OCI-LY3 (cell line): ENCODE results near the gene TBX5.

Source experiments
- H2AFZ ChIP-seq: fragments of 200-600, 300-600 bp; shearing (Covaris generic); 2 replicates; pipeline ENCODE4 v1.6.0; 2014; ENCODE audit warnings: antibody characterized with exemption, low read depth, low read length
- H3K27ac ChIP-seq: fragments of 200-600, 300-600 bp; sonication (generic); 2 replicates; pipeline ENCODE4 v1.5.1; 2014; ENCODE audit warnings: mild to moderate bottlenecking, low read length, moderate library complexity, mixed read lengths
- H3K27me3 ChIP-seq: fragments of 200-600, 300-600 bp; sonication (generic); 2 replicates; pipeline ENCODE4 v1.6.1; 2014; ENCODE audit warnings: low read depth, low read length, mixed read lengths
- H3K36me3 ChIP-seq: fragments of 200-600, 300-600 bp; sonication (generic); replicated peaks from 2 replicates; pipeline ENCODE3; 2014; ENCODE audit warnings: low read depth, low read length, mixed read lengths
- H3K4me1 ChIP-seq: fragments of 300-600, 200-600 bp; sonication (generic); 2 replicates; pipeline ENCODE4 v1.6.1; 2014; ENCODE audit warnings: low read length, mixed read lengths
- H3K4me2 ChIP-seq: fragments of 200-600, 300-600 bp; sonication (generic); 2 replicates; pipeline ENCODE4 v1.6.1; 2014; ENCODE audit warnings: low read length, mixed read lengths
- H3K4me3 ChIP-seq: fragments of 300-600, 200-600 bp; sonication (generic); 2 replicates; pipeline ENCODE4 v1.5.1; 2014; ENCODE audit warnings: antibody characterized with exemption, mild to moderate bottlenecking, low read length, moderate library complexity
- H3K79me2 ChIP-seq: fragments of 300-600, 200-600 bp; shearing (Covaris generic); 2 replicates; pipeline ENCODE4 v1.6.1; 2014; ENCODE audit warnings: mild to moderate bottlenecking, low read length, mixed read lengths
- H3K9ac ChIP-seq: fragments of 300-600, 200-600 bp; shearing (Covaris generic); 2 replicates; pipeline ENCODE4 v1.6.0; 2014; ENCODE audit warnings: mild to moderate bottlenecking, low read length, moderate library complexity
- H3K9me3 ChIP-seq: fragments of 200-600, 300-600 bp; shearing (Covaris generic); 2 replicates; pipeline ENCODE4 v1.6.1; 2014; ENCODE audit warnings: low read length, mixed read lengths; ENCODE audit not compliant: insufficient read depth
- H4K20me1 ChIP-seq: fragments of 200-600, 300-600 bp; sonication (generic); 2 replicates; pipeline ENCODE4 v1.6.1; 2016; ENCODE audit warnings: low read length, mixed read lengths; ENCODE audit not compliant: insufficient read depth
- CTCF ChIP-seq: fragments of 200-600, 300-600 bp; sonication (generic); IDR thresholded peaks from 2 replicates; pipeline ENCODE4 v1.5.1; 2014; ENCODE audit warnings: antibody characterized with exemption, low read length, low read depth
- EZH2phosphoT487 ChIP-seq: fragments of 200-600 bp; shearing (Covaris generic); IDR thresholded peaks from 2 replicates; pipeline ENCODE4 v1.6.1; 2018; ENCODE audit warnings: antibody characterized with exemption, mixed run types, low read depth

The TBX5 gene

GRCh38 chr12:114425031-114425626, 19.2 kb upstream of the TBX5 start:
- Histone ChIP-seq H3K27ac (no peak overlapping the region), H3K27me3 (peaks cover 4% of the 10 kb centered on the region; the same call in 1 of the 2 replicates), H3K4me1 (no peaks in the 10 kb centered on the region), H3K36me3 (no peaks in the 10 kb centered on the region), H4K20me1 (no peaks in the 10 kb centered on the region), H3K4me3 (no peak overlapping the region), H3K4me2 (no peak overlapping the region), H2AFZ (no peak overlapping the region), H3K9me3 (no peaks in the 10 kb centered on the region), H3K9ac (no peak overlapping the region), H3K79me2 (no peaks in the 10 kb centered on the region)
- TF ChIP-seq CTCF: no peak
- no peak for TF ChIP-seq EZH2phosphoT487

GRCh38 chr12:114420944-114421335, 15.0 kb upstream of the TBX5 start:
- no peak overlapping the region for H3K4me3 ChIP-seq
- no peak overlapping the region for H3K9ac ChIP-seq
- TF ChIP-seq EZH2phosphoT487 (no peak), CTCF (no peak)
- peaks cover 4% of the 10 kb centered on the region; the same call in 1 of the 2 replicates for H3K27me3 ChIP-seq
- H3K27ac ChIP-seq: no peak overlapping the region
- H4K20me1 ChIP-seq: no peaks in the 10 kb centered on the region
- H3K36me3 ChIP-seq: no peaks in the 10 kb centered on the region
- no peaks in the 10 kb centered on the region for H3K9me3 ChIP-seq
- H3K4me2 ChIP-seq: no peak overlapping the region
- H3K79me2 ChIP-seq: no peaks in the 10 kb centered on the region
- no peak overlapping the region for H2AFZ ChIP-seq
- no peaks in the 10 kb centered on the region for H3K4me1 ChIP-seq

GRCh38 chr12:114420182-114420943, 14.4 kb upstream of the TBX5 start:
- no peaks in the 10 kb centered on the region for H3K9me3 ChIP-seq
- no peak overlapping the region for H2AFZ ChIP-seq
- H3K4me3 ChIP-seq: no peak overlapping the region
- H3K4me2 ChIP-seq: no peak overlapping the region
- H3K79me2 ChIP-seq: no peaks in the 10 kb centered on the region
- H4K20me1 ChIP-seq: no peaks in the 10 kb centered on the region
- peaks cover 4% of the 10 kb centered on the region; the same call in 1 of the 2 replicates for H3K27me3 ChIP-seq
- TF ChIP-seq EZH2phosphoT487: no peak
- TF ChIP-seq CTCF: no peak
- H3K36me3 ChIP-seq: no peaks in the 10 kb centered on the region
- H3K9ac ChIP-seq: no peak overlapping the region
- H3K27ac ChIP-seq: no peak overlapping the region
- no peaks in the 10 kb centered on the region for H3K4me1 ChIP-seq

- Histone ChIP-seq H3K4me2 (no peak overlapping the region), H3K9ac (no peak overlapping the region), H3K36me3 (no peaks in the 10 kb centered on the region), H3K4me3 (no peak overlapping the region), H3K79me2 (no peaks in the 10 kb centered on the region), H3K27ac (no peak overlapping the region), H4K20me1 (no peaks in the 10 kb centered on the region), H3K27me3 (peaks cover 4% of the 10 kb centered on the region; the same call in 1 of the 2 replicates), H2AFZ (no peak overlapping the region), H3K9me3 (no peaks in the 10 kb centered on the region), H3K4me1 (no peaks in the 10 kb centered on the region)
- TF ChIP-seq EZH2phosphoT487 (no peak), CTCF (no peak)
These were observed 10.1 kb upstream of the TBX5 start for GRCh38 chr12:114416028-114416427.
